ENCODE results near the gene MAP3K12.

Gene MAP3K12

GRCh38 chr12:53462935-53463334, 36.3 kb downstream of the MAP3K12 start:
- TF ChIP-seq EGR1 (IDR thresholded peaks at IDR 0.05) (no peak), TAF1 (IDR thresholded peaks at IDR 0.05; ENCODE audit: low read depth) (no peak), EP300 (IDR thresholded peaks at IDR 0.05; ENCODE audit: borderline replicate concordance) (no peak), RAD21 (IDR thresholded peaks at IDR 0.05; ENCODE audit: low read depth) (no peak), REST (IDR thresholded peaks at IDR 0.05; ENCODE audit: low read depth) (no peak)

DNA sequence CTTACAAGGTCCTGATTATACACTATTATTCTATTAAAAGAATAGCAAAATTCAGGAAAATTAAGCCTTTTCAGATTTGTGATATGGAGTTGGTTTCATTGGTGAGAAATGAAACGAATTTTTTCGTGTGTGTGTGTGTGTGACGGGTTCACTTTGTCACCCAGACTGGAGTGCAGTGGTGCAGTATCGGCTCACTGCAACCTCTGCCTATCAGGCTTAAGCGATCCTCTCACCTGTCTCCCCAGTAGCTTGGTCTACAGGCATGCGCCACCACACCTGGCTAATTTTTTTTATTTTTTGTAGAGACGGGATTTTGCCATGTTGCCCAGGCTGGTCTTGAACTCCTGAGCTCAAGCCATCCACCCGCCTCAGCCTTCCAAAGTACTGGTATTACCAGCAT, 37.7 kb downstream of the MAP3K12 start:
- TF ChIP-seq NFIC (IDR thresholded peaks at IDR 0.05) (no peak), TCF12 (IDR thresholded peaks at IDR 0.05; ENCODE audit: low read depth) (no peak), TAF1 (IDR thresholded peaks at IDR 0.05; ENCODE audit: low read depth) (no peak), RAD21 (IDR thresholded peaks at IDR 0.05; ENCODE audit: low read depth) (no peak), TEAD4 (IDR thresholded peaks at IDR 0.05) (no peak), CEBPB (IDR thresholded peaks at IDR 0.05) (no peak), FOXM1 (IDR thresholded peaks at IDR 0.05; ENCODE audit: borderline replicate concordance, low read depth) (no peak), YY1 (IDR thresholded peaks at IDR 0.05; ENCODE audit: low read depth) (no peak), ZBTB7A (IDR thresholded peaks at IDR 0.05; ENCODE audit: low read depth) (no peak), REST (IDR thresholded peaks at IDR 0.05; ENCODE audit: low read depth) (no peak), EGR1 (IDR thresholded peaks at IDR 0.05) (no peak), EP300 (IDR thresholded peaks at IDR 0.05; ENCODE audit: borderline replicate concordance) (no peak), CREB1 (IDR thresholded peaks at IDR 0.05; ENCODE audit: low read depth) (no peak)
- TF ChIP-seq, protein P1, sequence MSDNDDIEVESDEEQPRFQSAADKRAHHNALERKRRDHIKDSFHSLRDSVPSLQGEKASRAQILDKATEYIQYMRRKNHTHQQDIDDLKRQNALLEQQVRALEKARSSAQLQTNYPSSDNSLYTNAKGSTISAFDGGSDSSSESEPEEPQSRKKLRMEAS (IDR thresholded peaks at IDR 0.05) = no peak
- TF ChIP-seq, protein P2, sequence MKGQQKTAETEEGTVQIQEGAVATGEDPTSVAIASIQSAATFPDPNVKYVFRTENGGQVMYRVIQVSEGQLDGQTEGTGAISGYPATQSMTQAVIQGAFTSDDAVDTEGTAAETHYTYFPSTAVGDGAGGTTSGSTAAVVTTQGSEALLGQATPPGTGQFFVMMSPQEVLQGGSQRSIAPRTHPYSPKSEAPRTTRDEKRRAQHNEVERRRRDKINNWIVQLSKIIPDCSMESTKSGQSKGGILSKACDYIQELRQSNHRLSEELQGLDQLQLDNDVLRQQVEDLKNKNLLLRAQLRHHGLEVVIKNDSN (IDR thresholded peaks at IDR 0.05) = no peak

DNA sequence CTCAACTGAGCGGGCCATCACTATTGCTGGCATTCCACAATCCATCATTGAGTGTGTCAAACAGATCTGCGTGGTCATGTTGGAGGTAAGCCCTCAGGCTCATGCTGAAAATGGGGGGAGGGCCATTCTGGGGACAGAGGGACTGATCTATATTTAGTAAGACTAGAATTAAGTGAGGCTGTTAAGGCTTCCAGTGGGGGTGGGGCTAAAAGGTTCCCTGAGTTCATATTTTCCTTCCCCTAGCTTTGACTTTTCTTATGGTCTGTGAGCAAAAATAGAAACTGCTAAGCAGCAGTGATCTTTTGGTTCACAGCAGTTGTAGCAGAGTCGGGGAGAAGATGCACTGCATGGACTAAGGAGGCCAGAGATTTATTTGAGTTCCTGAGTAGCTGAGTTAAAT, 38.2 kb downstream of the MAP3K12 start:
- TF ChIP-seq, protein P1 (IDR thresholded peaks at IDR 0.05) = no peak
- TF ChIP-seq CREB1 (IDR thresholded peaks at IDR 0.05; ENCODE audit: low read depth) (no peak), CEBPB (IDR thresholded peaks at IDR 0.05) (no peak), YY1 (IDR thresholded peaks at IDR 0.05; ENCODE audit: low read depth) (no peak), TCF12 (IDR thresholded peaks at IDR 0.05; ENCODE audit: low read depth) (no peak)
- TF ChIP-seq, protein P2 (IDR thresholded peaks at IDR 0.05) = no peak

- TF ChIP-seq REST (IDR thresholded peaks at IDR 0.05; ENCODE audit: low read depth) (no peak), ZBTB7A (IDR thresholded peaks at IDR 0.05; ENCODE audit: low read depth) (no peak), TEAD4 (IDR thresholded peaks at IDR 0.05) (no peak), CREB1 (IDR thresholded peaks at IDR 0.05; ENCODE audit: low read depth) (no peak), RAD21 (IDR thresholded peaks at IDR 0.05; ENCODE audit: low read depth) (no peak), TCF12 (IDR thresholded peaks at IDR 0.05; ENCODE audit: low read depth) (no peak)
Measured at GRCh38 chr12:53459097-53459496, 40.2 kb downstream of the MAP3K12 start.

GRCh38 chr12:53456654-53457366, 42.4 kb downstream of the MAP3K12 start:
- no peak for TF ChIP-seq TEAD4 (IDR thresholded peaks at IDR 0.05)

Measured in Ishikawa (cell line).